HepG2 (cell line): Measurements from ENCODE around the gene USF2. TPM values are rescaled to one million over a fixed set of nuclear protein-coding genes. Genes with fewer than 3 reads are reported as not detected.
A peak's percentile ranks its signal among the peaks of the same experiment; 100 is the strongest.

Source experiments
- ARNT2 ChIP-seq: sonication (generic); formaldehyde crosslinking; IDR thresholded peaks from 2 replicates; pipeline ENCODE4 v1.8.0; 2022; ENCODE audit warnings: mild to moderate bottlenecking, low read depth, missing genetic modification reagents, moderate library complexity
- ATM ChIP-seq: fragments of 450-650 bp; IDR thresholded peaks from 2 replicates; pipeline ENCODE4 v1.7.1; 2017; ENCODE audit warnings: mild to moderate bottlenecking, borderline replicate concordance
- EHMT2 ChIP-seq: fragments of 200-600 bp; sonication (generic); IDR thresholded peaks from 2 replicates; pipeline ENCODE4 v1.7.0; 2017; ENCODE audit warnings: antibody characterized with exemption, low read depth, low read length, borderline replicate concordance
- KDM5B ChIP-seq: sonication (generic); formaldehyde crosslinking; IDR thresholded peaks from 2 replicates; pipeline ENCODE4 v1.4.0; 2020; ENCODE audit warnings: missing genetic modification reagents, mild to moderate bottlenecking, borderline replicate concordance
- KLF15 ChIP-seq: sonication (generic); formaldehyde crosslinking; IDR thresholded peaks from 2 replicates; pipeline ENCODE4 v1.8.1; 2023; ENCODE audit warnings: borderline replicate concordance, mild to moderate bottlenecking, inconsistent platforms, missing genetic modification reagents, mixed read lengths
- KMT2B ChIP-seq: IDR thresholded peaks from 2 replicates; pipeline ENCODE4 v1.6.1; 2016; ENCODE audit warnings: missing genetic modification reagents, missing compliant biosample characterization
- PATZ1 ChIP-seq: sonication (generic); formaldehyde crosslinking; IDR thresholded peaks from 2 replicates; pipeline ENCODE4 v1.4.0; 2020; ENCODE audit warnings: missing genetic modification reagents
- RCOR2 ChIP-seq: IDR thresholded peaks from 2 replicates; pipeline ENCODE4 v1.6.1; 2016; ENCODE audit warnings: missing biosample characterization, missing genetic modification reagents
- REPIN1 ChIP-seq: sonication (generic); formaldehyde crosslinking; IDR thresholded peaks from 2 replicates; pipeline ENCODE4 v1.8.0; 2022; ENCODE audit warnings: missing genetic modification reagents, low read depth, mild to moderate bottlenecking, borderline replicate concordance
- SALL1 ChIP-seq: sonication (generic); formaldehyde crosslinking; IDR thresholded peaks from 2 replicates; pipeline ENCODE4 v1.8.0; 2022; ENCODE audit warnings: mild to moderate bottlenecking, missing genetic modification reagents
- ZNF263 ChIP-seq: sonication (generic); formaldehyde crosslinking; IDR thresholded peaks from 2 replicates; pipeline ENCODE4 v1.4.0; 2020; ENCODE audit warnings: missing genetic modification reagents
- ZNF570 ChIP-seq: sonication (generic); formaldehyde crosslinking; IDR thresholded peaks from 2 replicates; pipeline ENCODE4 v1.4.0; 2020; ENCODE audit warnings: mild to moderate bottlenecking, missing genetic modification reagents, borderline replicate concordance
- ZNF574 ChIP-seq: sonication (generic); formaldehyde crosslinking; IDR thresholded peaks from 2 replicates; pipeline ENCODE4 v1.4.0; 2020; ENCODE audit warnings: missing genetic modification reagents
- ZNF607 ChIP-seq: sonication (generic); formaldehyde crosslinking; IDR thresholded peaks from 2 replicates; pipeline ENCODE4 v1.5.1; 2020; ENCODE audit warnings: missing genetic modification reagents, mild to moderate bottlenecking, borderline replicate concordance
- ZNF646 ChIP-seq: sonication (generic); formaldehyde crosslinking; IDR thresholded peaks from 2 replicates; pipeline ENCODE4 v1.9.0; 2021; ENCODE audit warnings: mild to moderate bottlenecking, missing genetic modification reagents
- ZNF660 ChIP-seq: sonication (generic); formaldehyde crosslinking; IDR thresholded peaks from 2 replicates; pipeline ENCODE4 v1.5.1; 2020; ENCODE audit warnings: mild to moderate bottlenecking, low read depth, missing genetic modification reagents, borderline replicate concordance
- ZNF672 ChIP-seq: sonication (generic); formaldehyde crosslinking; IDR thresholded peaks from 2 replicates; pipeline ENCODE4 v1.8.1; 2022; ENCODE audit warnings: missing genetic modification reagents
- polyA plus RNA-seq, 8 experiments: library from polyadenylated mRNA; depleted of rRNA in 3 of 8; stranded (reverse) in 7 of 8; unstranded in 1 of 8; fragments of >200 nt; fragmentation: Illumina TruSeq in 4 of 8; extraction: Trizol in 4 of 8; gene quantifications; 2 replicates each; pipeline versions ENCODE4 v1.2.1 to v1.2.3, GENCODE V29; 2011 to 2016; ENCODE audit warnings: low read depth in 4 of 8, missing spikeins in 1 of 8, mixed read lengths in 1 of 8; ENCODE audit not compliant: insufficient read depth in 1 of 8
- total RNA-seq, 5 experiments: library from RNA; depleted of rRNA; stranded (reverse); fragments of >200 nt; fragmentation: Illumina TruSeq; extraction: Trizol; gene quantifications; 2 replicates each; pipeline ENCODE4 v1.2.3, GENCODE V29; 2016; ENCODE audit warnings: low read depth in 1 of 5

Gene USF2
- total and polyA plus RNA-seq, 2 of the 13 experiments (the other 11 are each of a cell fraction or from before 2014, with no cell fraction given), result 54.9 to 106 TPM

GRCh38 chr19:35269438-35270117, 816 bp downstream of the USF2 start (continued):
- TF ChIP-seq ZNF646 (no peak), KDM5B (CRISPR knock-in tag) (peak; percentile 63; the same call in 1 of the 2 replicates), SALL1 (CRISPR knock-in tag) (peak; percentile 45; the same call in 1 of the 2 replicates), EHMT2 (no peak), PATZ1 (CRISPR knock-in tag) (peak; percentile 91), ZNF660 (CRISPR knock-in tag) (no peak), ZNF607 (CRISPR knock-in tag) (no peak), REPIN1 (CRISPR knock-in tag) (peak; percentile 76; the same call in 1 of the 2 replicates), ZNF570 (CRISPR knock-in tag) (no peak), RCOR2 (CRISPR knock-in tag) (no peak), ARNT2 (peak; percentile 40; the same call in 1 of the 2 replicates), KMT2B (no peak), ZNF672 (no peak), ZNF574 (CRISPR knock-in tag) (peak; percentile 58; the same call in 1 of the 2 replicates), KLF15 (CRISPR knock-in tag) (no peak), ZNF263 (CRISPR knock-in tag) (0 out of 2 replicates have a peak, but pooled peaks have one; percentile 12), ATM (no peak)
